GM18951 (cell line): ENCODE measurements around the gene PLSCR3.

Experiments used
- POLR2A ChIP-seq: IDR thresholded peaks from 4 replicates; pipeline ENCODE4 v1.6.1; 2011; ENCODE audit warnings: mild to moderate bottlenecking; ENCODE audit not compliant: insufficient read length, insufficient read depth; ENCODE audit errors: extremely low read depth
- in situ Hi-C: fragments of 300-500 bp; cut with MboI; formaldehyde crosslinking; loops from one replicate; pipeline ENCODE4 v1.12.0; 2022; ENCODE audit warnings: low sequenced_read_pairs, mixed read lengths, inconsistent platforms; ENCODE audit not compliant: unreplicated experiment

PLSCR3 gene

GRCh38 chr17:7394452-7395191, at the start of gene PLSCR3:
Gene PLSCR3, minus strand, starts transcription at chr17:7394525. Its CDS starts 415 bp downstream, at chr17:7394110.
- in situ Hi-C loops = no loop called here
- peak; percentile 90 for TF ChIP-seq POLR2A

- in situ Hi-C loops = no loop called here
- TF ChIP-seq POLR2A = no peak
These were observed 49.5 kb upstream of the PLSCR3 start for GRCh38 chr17:7443499-7444485.

GRCh38 chr17:7442142-7442541, 47.8 kb upstream of the PLSCR3 start:
- no peak for TF ChIP-seq POLR2A
- in situ Hi-C loops = no loop called here

GRCh38 chr17:7441266-7441665, 46.9 kb upstream of the PLSCR3 start:
- in situ Hi-C loops = no loop called here
- TF ChIP-seq POLR2A = no peak

- TF ChIP-seq POLR2A = no peak
- in situ Hi-C loops = no loop called here
These were observed 46.5 kb upstream of the PLSCR3 start for GRCh38 chr17:7440834-7441195.

- in situ Hi-C loops = no loop called here
These were observed 45.9 kb upstream of the PLSCR3 start for GRCh38 chr17:7440113-7440833.

GRCh38 chr17:7439462-7440112, 45.3 kb upstream of the PLSCR3 start, which contains the start of gene FGF11:
Gene FGF11, plus strand, starts transcription at chr17:7439512. Its CDS starts 109 bp downstream, at chr17:7439621.
- TF ChIP-seq POLR2A = no peak
- in situ Hi-C loops = no loop called here

More at GRCh38 chr17:7440113-7440833, 45.9 kb upstream of the PLSCR3 start:
- peak; percentile 29 for TF ChIP-seq POLR2A

- in situ Hi-C loops = no loop called here
- no peak for TF ChIP-seq POLR2A
These were observed 44.5 kb upstream of the PLSCR3 start for GRCh38 chr17:7438656-7439460.

- in situ Hi-C loops = no loop called here
These were observed 43.8 kb upstream of the PLSCR3 start for GRCh38 chr17:7437950-7438614.

GRCh38 chr17:7437369-7437863, 43.1 kb upstream of the PLSCR3 start:
- TF ChIP-seq POLR2A = no peak
- in situ Hi-C loops = no loop called here

More at GRCh38 chr17:7437950-7438614, 43.8 kb upstream of the PLSCR3 start:
- TF ChIP-seq POLR2A = no peak
